Transverse colon (tissue), 4 donors: ENCODE measurements around the gene TOP1.

Source experiments
- CTCF ChIP-seq, 5 experiments: fragments of 200-600 bp in 3 of 5; fragments of 450-650 bp in 2 of 5; sonication (generic) in 3 of 5; IDR thresholded peaks; 1 replicate in 2 of 5; 2 replicates in 3 of 5; pipeline ENCODE4 v1.5.1; 2016 to 2017; ENCODE audit warnings: antibody characterized with exemption in 5 of 5, inconsistent platforms in 3 of 5, mild to moderate bottlenecking in 2 of 5, moderate library complexity in 1 of 5
- POLR2A ChIP-seq: fragments of 450-650 bp; IDR thresholded peaks from one replicate; pipeline ENCODE4 v1.6.1; 2016; ENCODE audit warnings: antibody characterized with exemption, mild to moderate bottlenecking, moderate library complexity
- POLR2AphosphoS5 ChIP-seq, 3 donors: sonication (generic); formaldehyde crosslinking; IDR thresholded peaks; one replicate each; pipeline ENCODE4 v1.6.1; 2016; ENCODE audit warnings: antibody characterized with exemption in 3 of 3

- TF ChIP-seq CTCF (IDR thresholded peaks at IDR 0.05) = no peak
- TF ChIP-seq POLR2AphosphoS5 (IDR thresholded peaks at IDR 0.05) = no peak
- no peak for TF ChIP-seq POLR2A
Measured at GRCh38 chr20:41118632-41119031, 90.0 kb downstream of the TOP1 start.
